ENCODE data around the gene PNLDC1. TPM values are rescaled to one million over a fixed set of nuclear protein-coding genes. Genes with fewer than 3 reads are reported as not detected.

Gene PNLDC1
- 0.94 TPM in 1 of 2 replicates, not detected in the other for total RNA-seq

GRCh38 chr6:159800141-159800865 lies at the start of gene PNLDC1:
PNLDC1 (plus strand) TSS chr6:159800276; CDS start chr6:159800308, 32 bp downstream.

GRCh38 chr6:159761873-159762680 lies 38.0 kb upstream of the PNLDC1 start, which contains the start of gene ACAT2:
ACAT2 (plus strand) TSS chr6:159762045; CDS start chr6:159762088, 43 bp downstream.

GRCh38 chr6:159789377-159790148 lies 10.5 kb upstream of the PNLDC1 start, which contains the start of gene TCP1:
TCP1 (minus strand) TSS chr6:159789602; CDS start chr6:159789468, 134 bp downstream.

GRCh38 chr6:159790149-159790955 lies 9.7 kb upstream of the PNLDC1 start, which contains the start of gene MRPL18:
MRPL18 (plus strand) TSS chr6:159790467; CDS start chr6:159790588, 121 bp downstream.

Other genes starting within 250 kb of the PNLDC1 start
- 156 and 195 TPM in 2 replicates for gene SOD2, start 107.0 kb upstream of the PNLDC1 start, total RNA-seq
- gene WTAP, start 72.8 kb upstream of the PNLDC1 start, total RNA-seq: 57.6 and 69.3 TPM in 2 replicates
- 169 and 192 TPM in 2 replicates for gene ACAT2, start 38.2 kb upstream of the PNLDC1 start, total RNA-seq
- 171 and 301 TPM in 2 replicates for gene TCP1, start 10.7 kb upstream of the PNLDC1 start, total RNA-seq
- 108 and 142 TPM in 2 replicates for gene MRPL18, start 9.8 kb upstream of the PNLDC1 start, total RNA-seq
- gene MAS1, start 90.7 kb downstream of the PNLDC1 start, total RNA-seq: not detected in 2 replicates
- gene IGF2R, start 168.8 kb downstream of the PNLDC1 start, total RNA-seq: 37.1 and 57.4 TPM in 2 replicates